ENCODE data around the gene SLC13A3.

GRCh38 chr20:46564241-46564957 lies 86.9 kb downstream of the SLC13A3 start:
- TF ChIP-seq CTCF (IDR thresholded peaks at IDR 0.05), result no peak
- TF ChIP-seq POLR2A (IDR thresholded peaks at IDR 0.05), result no peak
- no peak for TF ChIP-seq POLR2AphosphoS5 (IDR thresholded peaks at IDR 0.05)

All from suprapubic skin (tissue), 4 donors.